Measurements from ENCODE around the gene KIAA0753. TPM values are rescaled to one million over a fixed set of nuclear protein-coding genes. Genes with fewer than 3 reads are reported as not detected.
A peak's percentile ranks its signal among the peaks of the same experiment; 100 is the strongest.
"Not testable (repeated sequence)": the region's sequence is repeated elsewhere in the genome, so short reads cannot be mapped to it uniquely, and the experiment has no call there.

Gene KIAA0753
- polyA plus RNA-seq, 4 donors: 28.7 to 39.7 (median 37.6) TPM

GRCh38 chr17:6669479-6670212 is 29.1 kb upstream of the KIAA0753 start:
- DNase-seq (ENCODE audit: low read depth in 4 of 4, low spot score in 3 of 4): no peak

- no peak for DNase-seq (ENCODE audit: low read depth in 4 of 4, low spot score in 3 of 4)
These were observed 28.4 kb upstream of the KIAA0753 start for GRCh38 chr17:6668727-6669425.

GRCh38 chr17:6668219-6668618 is 27.7 kb upstream of the KIAA0753 start:
- DNase-seq (ENCODE audit: low read depth in 4 of 4, low spot score in 3 of 4): no peak

GRCh38 chr17:6667516-6667915 is 27.0 kb upstream of the KIAA0753 start:
- DNase-seq (ENCODE audit: low read depth in 4 of 4, low spot score in 3 of 4): no peak

GRCh38 chr17:6666557-6666956 is 26.0 kb upstream of the KIAA0753 start:
- no peak for DNase-seq (ENCODE audit: low read depth in 4 of 4, low spot score in 3 of 4)

GRCh38 chr17:6666077-6666521 is 25.6 kb upstream of the KIAA0753 start:
- DNase-seq (ENCODE audit: low read depth in 4 of 4, low spot score in 3 of 4): peak in 2 of 4 donors; percentile 57 to 64

GRCh38 chr17:6663200-6663599 is 22.7 kb upstream of the KIAA0753 start:
- not testable (repeated sequence) for DNase-seq (ENCODE audit: low read depth in 4 of 4, low spot score in 3 of 4)

GRCh38 chr17:6661464-6661848 is 20.9 kb upstream of the KIAA0753 start:
- no peak for DNase-seq (ENCODE audit: low read depth in 4 of 4, low spot score in 3 of 4)

- DNase-seq (ENCODE audit: low read depth in 4 of 4, low spot score in 3 of 4): no peak
These were observed 20.4 kb upstream of the KIAA0753 start for GRCh38 chr17:6660805-6661463.

GRCh38 chr17:6660101-6660500 is 19.6 kb upstream of the KIAA0753 start:
- DNase-seq (ENCODE audit: low read depth in 4 of 4, low spot score in 3 of 4): no peak

GRCh38 chr17:6658411-6658810 is 17.9 kb upstream of the KIAA0753 start:
- not testable (repeated sequence) for DNase-seq (ENCODE audit: low read depth in 4 of 4, low spot score in 3 of 4)

- no peak for DNase-seq (ENCODE audit: low read depth in 4 of 4, low spot score in 3 of 4)
These were observed 17.2 kb upstream of the KIAA0753 start for GRCh38 chr17:6657633-6658287.

- DNase-seq (ENCODE audit: low read depth in 4 of 4, low spot score in 3 of 4): not testable (repeated sequence)
These were observed 16.5 kb upstream of the KIAA0753 start for GRCh38 chr17:6656797-6657632.

- not testable (repeated sequence) for DNase-seq (ENCODE audit: low read depth in 4 of 4, low spot score in 3 of 4)
These were observed 15.3 kb upstream of the KIAA0753 start for GRCh38 chr17:6655732-6656361.

GRCh38 chr17:6654841-6655731 is 14.6 kb upstream of the KIAA0753 start:
- DNase-seq (ENCODE audit: low read depth in 4 of 4, low spot score in 3 of 4): no peak

GRCh38 chr17:6651919-6652452 is 11.5 kb upstream of the KIAA0753 start:
- DNase-seq (ENCODE audit: low read depth in 4 of 4, low spot score in 3 of 4): no peak

- DNase-seq (ENCODE audit: low read depth in 4 of 4, low spot score in 3 of 4): peak in 3 of 4 donors; percentile 81 to 83 (median 82)
These were observed 10.9 kb upstream of the KIAA0753 start, which contains the start of the genes C17orf100 and MED31 for GRCh38 chr17:6651354-6651918. Gene C17orf100, plus strand, starts transcription at chr17:6651762. Its CDS starts 152 bp downstream, at chr17:6651914. Gene MED31, minus strand, starts transcription at chr17:6651605. Its CDS starts 77 bp downstream, at chr17:6651528.

GRCh38 chr17:6648181-6648580 is 7.7 kb upstream of the KIAA0753 start:
- no peak for DNase-seq (ENCODE audit: low read depth in 4 of 4, low spot score in 3 of 4)

Measured in left renal pelvis (tissue), 4 donors.